Measurements from ENCODE around the gene MYO10.

The MYO10 gene

DNA sequence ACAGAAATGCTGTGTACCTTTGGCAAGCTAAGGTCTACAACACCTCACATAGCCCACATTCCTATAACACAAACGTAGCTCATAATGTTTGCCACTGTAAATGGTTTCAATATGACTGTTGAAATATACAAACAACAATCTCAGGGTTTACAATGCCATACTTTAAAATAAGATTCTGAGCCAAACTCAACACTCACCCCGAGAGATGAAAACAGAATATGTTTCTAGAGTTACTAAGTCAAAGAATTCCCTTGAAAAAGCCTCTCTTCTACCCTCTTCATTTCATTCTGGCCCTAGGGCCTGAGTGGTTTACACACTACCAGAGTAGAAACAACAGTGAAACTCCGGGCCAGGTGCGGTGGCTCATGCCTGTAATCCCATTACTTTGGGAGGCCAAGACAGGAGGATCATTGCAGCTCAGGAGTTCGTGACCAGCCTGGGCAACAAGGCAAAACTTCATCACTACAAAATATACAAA, 72.6 kb downstream of the MYO10 start:
- TF ChIP-seq RARB (CRISPR knock-in tag; IDR thresholded peaks at IDR 0.05) (no peak), ZC3H10 (CRISPR knock-in tag; IDR thresholded peaks at IDR 0.05) (no peak), BACH2 (CRISPR knock-in tag; IDR thresholded peaks at IDR 0.05; ENCODE audit: borderline replicate concordance) (no peak)
- ATAC-seq = no peak

DNA sequence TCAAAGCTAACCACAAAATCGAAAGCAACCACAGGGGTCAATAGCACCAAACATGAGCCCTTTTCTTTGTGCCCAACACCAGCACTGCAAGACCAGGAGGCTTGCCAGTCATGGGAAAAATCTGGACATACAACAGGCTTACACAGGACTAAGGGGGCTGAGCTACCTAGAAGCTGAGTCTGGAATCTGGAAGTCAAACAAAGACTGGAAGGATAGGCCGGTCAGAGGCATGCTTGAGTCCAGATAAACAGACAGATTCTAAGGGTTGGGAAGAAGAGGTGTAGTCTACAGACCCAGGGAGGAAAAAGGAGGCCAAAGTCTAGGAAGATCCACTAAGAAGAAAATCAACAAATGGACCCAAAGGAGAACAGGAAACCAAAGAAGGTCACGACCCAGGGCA, 73.3 kb downstream of the MYO10 start:
- TF ChIP-seq OSR1 (CRISPR knock-in tag; IDR thresholded peaks at IDR 0.05) (no peak), ZFP30 (CRISPR knock-in tag; IDR thresholded peaks at IDR 0.05) (no peak)
- ATAC-seq = no peak

DNA sequence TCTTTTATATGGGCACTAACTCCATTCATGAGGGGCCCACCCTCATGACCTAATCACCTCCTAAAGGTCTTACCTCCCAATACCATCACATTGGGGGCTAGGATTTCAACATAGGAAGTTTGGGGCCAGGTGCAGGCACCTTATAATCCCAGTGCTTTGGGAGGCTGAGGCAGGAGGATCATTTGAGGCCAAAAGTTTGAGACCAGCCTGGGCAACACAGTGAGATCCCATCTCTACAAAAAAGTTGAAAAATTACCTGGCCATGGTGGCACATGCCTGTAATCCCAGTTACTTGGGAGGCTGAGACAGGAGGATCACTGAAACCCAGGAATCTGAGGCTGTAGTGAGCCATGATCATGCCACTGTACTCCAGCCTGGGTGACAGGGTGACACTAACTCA, 76.7 kb downstream of the MYO10 start:
- TF ChIP-seq ZC3H10 (CRISPR knock-in tag; IDR thresholded peaks at IDR 0.05) = no peak
- TF ChIP-seq TOX (CRISPR knock-in tag; IDR thresholded peaks at IDR 0.05; ENCODE audit: borderline replicate concordance) = no peak
- TF ChIP-seq, protein P1, sequence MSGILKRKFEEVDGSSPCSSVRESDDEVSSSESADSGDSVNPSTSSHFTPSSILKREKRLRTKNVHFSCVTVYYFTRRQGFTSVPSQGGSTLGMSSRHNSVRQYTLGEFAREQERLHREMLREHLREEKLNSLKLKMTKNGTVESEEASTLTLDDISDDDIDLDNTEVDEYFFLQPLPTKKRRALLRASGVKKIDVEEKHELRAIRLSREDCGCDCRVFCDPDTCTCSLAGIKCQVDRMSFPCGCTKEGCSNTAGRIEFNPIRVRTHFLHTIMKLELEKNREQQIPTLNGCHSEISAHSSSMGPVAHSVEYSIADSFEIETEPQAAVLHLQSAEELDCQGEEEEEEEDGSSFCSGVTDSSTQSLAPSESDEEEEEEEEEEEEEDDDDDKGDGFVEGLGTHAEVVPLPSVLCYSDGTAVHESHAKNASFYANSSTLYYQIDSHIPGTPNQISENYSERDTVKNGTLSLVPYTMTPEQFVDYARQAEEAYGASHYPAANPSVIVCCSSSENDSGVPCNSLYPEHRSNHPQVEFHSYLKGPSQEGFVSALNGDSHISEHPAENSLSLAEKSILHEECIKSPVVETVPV (CRISPR knock-in tag; IDR thresholded peaks at IDR 0.05) = no peak
- TF ChIP-seq ZNF70 (CRISPR knock-in tag; IDR thresholded peaks at IDR 0.05) = no peak
- no peak for TF ChIP-seq ISL1 (CRISPR knock-in tag; IDR thresholded peaks at IDR 0.05)
- no peak for TF ChIP-seq ZNF8 (CRISPR knock-in tag; IDR thresholded peaks at IDR 0.05)
- TF ChIP-seq, protein P2, sequence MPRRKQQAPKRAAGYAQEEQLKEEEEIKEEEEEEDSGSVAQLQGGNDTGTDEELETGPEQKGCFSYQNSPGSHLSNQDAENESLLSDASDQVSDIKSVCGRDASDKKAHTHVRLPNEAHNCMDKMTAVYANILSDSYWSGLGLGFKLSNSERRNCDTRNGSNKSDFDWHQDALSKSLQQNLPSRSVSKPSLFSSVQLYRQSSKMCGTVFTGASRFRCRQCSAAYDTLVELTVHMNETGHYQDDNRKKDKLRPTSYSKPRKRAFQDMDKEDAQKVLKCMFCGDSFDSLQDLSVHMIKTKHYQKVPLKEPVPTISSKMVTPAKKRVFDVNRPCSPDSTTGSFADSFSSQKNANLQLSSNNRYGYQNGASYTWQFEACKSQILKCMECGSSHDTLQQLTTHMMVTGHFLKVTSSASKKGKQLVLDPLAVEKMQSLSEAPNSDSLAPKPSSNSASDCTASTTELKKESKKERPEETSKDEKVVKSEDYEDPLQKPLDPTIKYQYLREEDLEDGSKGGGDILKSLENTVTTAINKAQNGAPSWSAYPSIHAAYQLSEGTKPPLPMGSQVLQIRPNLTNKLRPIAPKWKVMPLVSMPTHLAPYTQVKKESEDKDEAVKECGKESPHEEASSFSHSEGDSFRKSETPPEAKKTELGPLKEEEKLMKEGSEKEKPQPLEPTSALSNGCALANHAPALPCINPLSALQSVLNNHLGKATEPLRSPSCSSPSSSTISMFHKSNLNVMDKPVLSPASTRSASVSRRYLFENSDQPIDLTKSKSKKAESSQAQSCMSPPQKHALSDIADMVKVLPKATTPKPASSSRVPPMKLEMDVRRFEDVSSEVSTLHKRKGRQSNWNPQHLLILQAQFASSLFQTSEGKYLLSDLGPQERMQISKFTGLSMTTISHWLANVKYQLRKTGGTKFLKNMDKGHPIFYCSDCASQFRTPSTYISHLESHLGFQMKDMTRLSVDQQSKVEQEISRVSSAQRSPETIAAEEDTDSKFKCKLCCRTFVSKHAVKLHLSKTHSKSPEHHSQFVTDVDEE (CRISPR knock-in tag; IDR thresholded peaks at IDR 0.05) = no peak
- no peak for TF ChIP-seq ZFP3 (CRISPR knock-in tag; IDR thresholded peaks at IDR 0.05)
- no peak for TF ChIP-seq RARB (CRISPR knock-in tag; IDR thresholded peaks at IDR 0.05)
- no peak for TF ChIP-seq ZFP30 (CRISPR knock-in tag; IDR thresholded peaks at IDR 0.05)
- TF ChIP-seq GLIS3 (CRISPR knock-in tag; IDR thresholded peaks at IDR 0.05) = no peak
- TF ChIP-seq TCF4 (CRISPR knock-in tag; IDR thresholded peaks at IDR 0.05; ENCODE audit: borderline replicate concordance) = no peak
- TF ChIP-seq OSR1 (CRISPR knock-in tag; IDR thresholded peaks at IDR 0.05) = no peak
- no peak for ATAC-seq

DNA sequence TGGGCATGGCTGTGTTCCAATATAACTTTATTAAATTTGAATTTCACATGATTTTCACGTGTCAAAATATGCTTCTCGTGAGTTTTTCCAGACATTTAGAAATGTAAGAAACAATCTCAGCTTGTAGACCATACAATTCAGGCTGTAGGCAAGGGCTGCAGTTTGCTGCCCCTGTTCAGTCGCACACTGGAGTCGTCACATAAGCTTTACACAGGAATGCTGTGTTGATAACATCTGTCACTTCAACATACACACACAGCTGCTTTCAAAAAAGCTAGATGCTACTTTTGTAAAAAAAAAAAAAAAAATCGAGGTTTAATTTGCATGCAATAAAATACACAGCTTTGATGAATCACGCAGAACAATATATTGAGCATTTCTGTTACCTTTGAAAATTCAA, 77.9 kb downstream of the MYO10 start:
- ATAC-seq = no peak
- TF ChIP-seq PPARA (CRISPR knock-in tag; IDR thresholded peaks at IDR 0.05; ENCODE audit: borderline replicate concordance) (no peak), CSDC2 (CRISPR knock-in tag; IDR thresholded peaks at IDR 0.05) (no peak), ARNTL (CRISPR knock-in tag; IDR thresholded peaks at IDR 0.05; ENCODE audit: borderline replicate concordance, low read depth) (no peak)
- TF ChIP-seq, protein P1 (CRISPR knock-in tag; IDR thresholded peaks at IDR 0.05) = no peak

DNA sequence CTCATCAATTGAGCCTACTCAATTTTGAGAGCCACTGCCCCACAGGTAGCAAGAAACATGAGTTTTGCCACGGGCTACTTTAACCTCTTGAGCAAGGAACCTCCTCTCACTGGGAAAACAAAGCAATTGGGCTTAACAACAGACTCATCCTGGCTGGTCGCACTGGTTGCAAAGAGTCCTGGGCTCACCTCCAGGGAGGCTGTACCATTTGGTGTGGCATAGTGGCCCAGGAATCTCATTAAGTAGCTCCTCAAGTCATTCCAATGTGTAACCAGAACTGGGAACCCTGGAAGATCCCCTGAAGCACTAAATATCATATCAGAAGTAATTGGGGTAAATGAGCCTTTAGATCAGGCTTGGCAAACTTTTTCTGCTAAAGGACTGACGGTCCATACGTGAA, 78.5 kb downstream of the MYO10 start:
- ATAC-seq = no peak
- TF ChIP-seq, protein P1 (CRISPR knock-in tag; IDR thresholded peaks at IDR 0.05) = no peak
- TF ChIP-seq, protein P2 (CRISPR knock-in tag; IDR thresholded peaks at IDR 0.05) = no peak
- TF ChIP-seq, protein P3, sequence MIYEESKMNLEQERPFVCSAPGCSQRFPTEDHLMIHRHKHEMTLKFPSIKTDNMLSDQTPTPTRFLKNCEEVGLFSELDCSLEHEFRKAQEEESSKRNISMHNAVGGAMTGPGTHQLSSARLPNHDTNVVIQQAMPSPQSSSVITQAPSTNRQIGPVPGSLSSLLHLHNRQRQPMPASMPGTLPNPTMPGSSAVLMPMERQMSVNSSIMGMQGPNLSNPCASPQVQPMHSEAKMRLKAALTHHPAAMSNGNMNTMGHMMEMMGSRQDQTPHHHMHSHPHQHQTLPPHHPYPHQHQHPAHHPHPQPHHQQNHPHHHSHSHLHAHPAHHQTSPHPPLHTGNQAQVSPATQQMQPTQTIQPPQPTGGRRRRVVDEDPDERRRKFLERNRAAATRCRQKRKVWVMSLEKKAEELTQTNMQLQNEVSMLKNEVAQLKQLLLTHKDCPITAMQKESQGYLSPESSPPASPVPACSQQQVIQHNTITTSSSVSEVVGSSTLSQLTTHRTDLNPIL (CRISPR knock-in tag; IDR thresholded peaks at IDR 0.05; ENCODE audit: low read depth) = no peak
- TF ChIP-seq ZC3H10 (CRISPR knock-in tag; IDR thresholded peaks at IDR 0.05) = no peak
- TF ChIP-seq ARNTL (CRISPR knock-in tag; IDR thresholded peaks at IDR 0.05; ENCODE audit: borderline replicate concordance, low read depth) = no peak
- TF ChIP-seq SNAI2 (CRISPR knock-in tag; IDR thresholded peaks at IDR 0.05) = no peak
- TF ChIP-seq, protein P4, sequence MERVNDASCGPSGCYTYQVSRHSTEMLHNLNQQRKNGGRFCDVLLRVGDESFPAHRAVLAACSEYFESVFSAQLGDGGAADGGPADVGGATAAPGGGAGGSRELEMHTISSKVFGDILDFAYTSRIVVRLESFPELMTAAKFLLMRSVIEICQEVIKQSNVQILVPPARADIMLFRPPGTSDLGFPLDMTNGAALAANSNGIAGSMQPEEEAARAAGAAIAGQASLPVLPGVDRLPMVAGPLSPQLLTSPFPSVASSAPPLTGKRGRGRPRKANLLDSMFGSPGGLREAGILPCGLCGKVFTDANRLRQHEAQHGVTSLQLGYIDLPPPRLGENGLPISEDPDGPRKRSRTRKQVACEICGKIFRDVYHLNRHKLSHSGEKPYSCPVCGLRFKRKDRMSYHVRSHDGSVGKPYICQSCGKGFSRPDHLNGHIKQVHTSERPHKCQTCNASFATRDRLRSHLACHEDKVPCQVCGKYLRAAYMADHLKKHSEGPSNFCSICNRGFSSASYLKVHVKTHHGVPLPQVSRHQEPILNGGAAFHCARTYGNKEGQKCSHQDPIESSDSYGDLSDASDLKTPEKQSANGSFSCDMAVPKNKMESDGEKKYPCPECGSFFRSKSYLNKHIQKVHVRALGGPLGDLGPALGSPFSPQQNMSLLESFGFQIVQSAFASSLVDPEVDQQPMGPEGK (CRISPR knock-in tag; IDR thresholded peaks at IDR 0.05; ENCODE audit: borderline replicate concordance) = no peak
